ENCODE measurements around the gene DYSF.

The DYSF gene

DNA sequence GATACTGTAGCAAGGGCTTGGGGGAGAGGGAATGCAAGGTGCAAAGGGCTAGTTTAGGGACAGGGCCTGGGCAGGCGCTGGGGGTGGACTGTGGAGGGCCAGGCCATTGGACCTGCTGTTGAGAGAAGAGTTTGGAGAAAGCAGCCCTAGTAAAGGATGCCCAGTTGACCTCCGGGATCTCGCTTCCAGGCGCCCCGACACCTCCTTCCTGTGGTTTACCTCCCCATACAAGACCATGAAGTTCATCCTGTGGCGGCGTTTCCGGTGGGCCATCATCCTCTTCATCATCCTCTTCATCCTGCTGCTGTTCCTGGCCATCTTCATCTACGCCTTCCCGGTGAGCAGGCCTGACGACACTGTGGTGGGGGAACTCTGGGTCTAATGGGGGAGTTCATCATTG, 229.0 kb downstream of the DYSF start:
- no peak for DNase-seq (ENCODE audit: low read depth, low spot score)
- no peak overlapping the region for H3K27ac ChIP-seq

DNA sequence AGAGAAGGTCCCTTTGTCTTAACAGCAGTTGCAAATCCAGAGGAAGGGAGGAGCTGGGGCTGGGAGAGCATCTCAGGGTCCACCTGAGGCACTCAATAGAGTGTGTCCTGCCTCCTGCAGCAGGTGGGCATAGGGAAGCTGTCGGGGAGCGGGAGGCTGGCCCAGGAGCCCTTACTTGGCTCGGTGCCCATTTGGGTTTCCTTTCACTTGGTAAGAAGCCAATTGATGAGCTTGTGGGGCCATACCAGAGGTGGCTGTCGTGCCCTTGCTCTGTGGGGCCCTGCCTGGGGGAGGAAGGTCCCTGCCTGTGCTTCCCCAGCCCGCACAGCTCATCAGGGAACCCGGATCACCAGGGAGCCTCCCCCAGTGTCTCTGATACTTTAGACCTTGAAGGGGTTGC, 229.7 kb downstream of the DYSF start:
- no peak for DNase-seq (ENCODE audit: low read depth, low spot score)
- H3K27ac ChIP-seq, result no peak overlapping the region

DNA sequence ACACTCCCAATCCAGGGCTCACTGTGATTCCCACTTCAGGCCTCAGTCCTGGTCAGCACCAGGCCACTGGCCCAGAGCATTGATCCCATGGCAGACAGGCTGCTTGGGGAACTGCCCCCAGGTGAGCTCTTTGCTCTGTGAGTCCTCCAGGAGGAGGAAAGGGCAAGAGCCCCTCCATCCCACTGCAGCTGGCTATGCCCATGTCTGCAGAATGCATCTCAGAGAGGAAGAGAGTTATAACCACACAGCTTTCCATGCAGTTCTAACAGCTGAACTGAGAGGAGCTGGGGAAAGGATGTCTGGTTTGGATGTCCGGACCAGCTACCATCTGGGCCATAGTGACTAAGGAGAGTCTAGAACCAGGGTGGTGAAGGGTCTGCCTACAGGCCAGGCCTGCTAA, 230.3 kb downstream of the DYSF start:
- no peak for DNase-seq (ENCODE audit: low read depth, low spot score)

DNA sequence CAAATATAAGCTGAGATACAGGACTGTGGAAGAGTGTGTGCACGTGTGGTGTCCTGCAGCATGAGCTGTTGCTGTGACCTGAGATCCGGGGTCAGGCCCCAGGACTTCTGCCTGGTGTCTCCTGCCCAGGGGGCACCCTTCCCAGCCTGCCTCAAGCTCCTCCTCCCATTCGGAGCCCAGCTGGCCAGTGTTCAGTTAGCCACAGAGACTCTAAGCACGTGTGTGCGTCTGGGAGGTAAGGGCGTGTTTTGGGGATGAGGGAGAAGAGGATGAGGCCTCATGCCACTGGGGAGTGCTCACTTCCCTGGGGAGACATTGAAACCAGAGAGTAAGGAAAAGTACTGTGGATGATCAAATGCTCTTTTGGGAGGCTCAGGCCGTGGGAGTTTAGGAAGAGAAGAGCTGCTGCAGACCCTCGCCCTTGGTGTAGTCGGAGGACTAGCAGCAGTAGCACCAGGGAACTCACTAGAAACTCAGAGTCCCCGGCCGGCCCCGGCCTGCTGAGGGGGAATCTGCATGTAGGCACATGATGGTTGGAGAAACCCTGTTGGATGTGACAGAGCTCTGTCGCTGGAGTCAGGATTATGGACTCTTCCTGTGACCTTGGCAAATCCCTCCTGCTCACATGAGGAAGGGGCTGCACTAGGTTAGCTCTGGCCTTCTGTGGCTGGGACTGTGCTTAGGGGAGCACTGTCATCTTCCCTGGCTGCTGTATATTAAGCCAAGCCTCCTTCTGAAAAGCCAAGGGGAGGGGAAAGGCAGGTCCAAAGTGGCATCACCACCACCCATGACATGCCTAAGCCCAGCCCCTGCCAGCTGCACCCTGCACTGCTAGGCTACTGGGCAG, 231.1 kb downstream of the DYSF start:
- no peak overlapping the region for H3K27ac ChIP-seq
- DNase-seq (ENCODE audit: low read depth, low spot score), result no peak

More for the DNA sequence above, 230.3 kb downstream of the DYSF start:
- no peak overlapping the region for H3K27ac ChIP-seq

DNA sequence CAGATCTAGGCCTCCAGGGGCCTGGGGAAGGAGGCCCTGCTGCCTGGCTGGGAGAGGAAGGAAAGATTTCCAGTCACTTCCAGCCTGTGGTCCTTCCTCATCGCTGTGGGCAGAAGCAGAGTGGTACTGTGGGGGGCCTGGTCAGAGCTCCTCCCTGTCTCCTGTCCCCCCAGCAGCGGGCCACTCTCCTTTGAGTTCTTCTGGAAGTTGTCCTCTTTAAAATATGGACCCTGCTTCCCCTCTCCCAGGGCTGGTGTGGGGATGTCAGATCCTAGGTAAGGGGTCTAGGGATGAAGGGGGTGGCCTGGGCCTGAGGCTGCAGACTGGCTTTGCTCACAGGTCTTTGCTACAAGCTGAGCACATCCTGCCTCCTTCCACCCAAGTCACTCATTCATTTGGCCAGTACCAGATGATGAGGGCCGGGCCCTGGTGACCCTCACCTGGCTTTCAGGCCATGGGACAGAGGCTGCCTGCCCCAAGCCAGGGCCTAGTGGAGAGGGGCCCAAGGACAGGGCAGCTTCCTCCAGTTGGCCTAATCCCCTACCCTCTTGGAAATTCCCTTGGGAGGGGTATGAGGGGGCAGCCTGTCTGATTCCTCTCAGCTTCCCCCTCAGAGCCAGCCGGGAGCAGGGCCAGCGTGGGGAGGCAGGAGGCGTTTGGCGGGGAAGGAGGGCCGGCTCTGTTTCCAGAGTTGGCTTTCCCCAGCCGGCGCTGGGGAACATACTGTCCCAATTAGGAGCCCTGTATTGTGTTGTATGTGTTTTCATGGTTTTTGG, 231.9 kb downstream of the DYSF start:
- no peak for DNase-seq (ENCODE audit: low read depth, low spot score)
- no peak overlapping the region for H3K27ac ChIP-seq

DNA sequence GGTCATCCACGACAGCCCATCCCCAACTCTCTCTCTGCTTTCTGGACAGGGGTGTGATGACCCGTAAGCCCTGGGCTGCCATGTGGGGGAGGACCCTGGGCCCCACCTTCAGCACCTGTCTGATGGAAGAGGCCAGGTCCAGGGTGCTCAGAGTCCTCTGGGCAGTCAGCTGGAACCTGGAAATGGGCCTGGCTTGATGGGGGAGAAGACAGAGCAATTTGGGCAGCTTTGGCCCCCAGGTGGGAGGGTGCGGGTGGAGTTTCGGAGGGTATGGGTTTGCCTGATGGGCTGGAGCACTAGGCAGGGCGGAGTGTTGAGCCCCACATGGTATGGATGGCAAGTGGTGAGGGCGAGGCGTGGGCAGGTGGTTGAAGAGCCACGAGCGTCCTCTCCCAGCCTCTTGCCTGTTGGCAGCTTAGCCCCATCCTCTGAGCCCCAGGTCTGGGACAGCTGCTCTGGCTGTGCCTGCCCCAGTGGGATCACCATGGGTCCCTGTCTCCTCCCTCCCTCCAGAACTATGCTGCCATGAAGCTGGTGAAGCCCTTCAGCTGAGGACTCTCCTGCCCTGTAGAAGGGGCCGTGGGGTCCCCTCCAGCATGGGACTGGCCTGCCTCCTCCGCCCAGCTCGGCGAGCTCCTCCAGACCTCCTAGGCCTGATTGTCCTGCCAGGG, 232.7 kb downstream of the DYSF start:
- no peak for DNase-seq (ENCODE audit: low read depth, low spot score)
- H3K27ac ChIP-seq, result no peak overlapping the region

DNA sequence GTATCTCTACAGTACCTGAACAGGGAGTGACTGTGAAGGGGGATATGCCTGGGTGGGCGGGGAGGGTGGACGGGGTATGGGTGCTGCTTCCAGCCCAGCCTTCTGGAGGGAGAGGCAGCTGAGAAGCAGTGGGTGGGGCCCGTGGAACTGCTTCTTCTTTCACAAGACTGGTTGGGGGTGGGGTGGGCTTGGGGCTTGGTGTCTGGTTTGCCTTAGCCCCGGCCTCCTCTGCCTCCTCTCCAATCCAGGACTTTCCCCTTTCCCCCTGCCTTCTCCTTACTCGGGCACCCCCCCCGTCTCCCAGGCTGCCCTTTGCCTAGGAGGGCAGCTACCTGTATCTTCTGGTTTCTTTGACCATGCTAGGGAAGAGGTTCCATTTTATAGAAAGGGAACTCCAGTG, 233.4 kb downstream of the DYSF start:
- H3K27ac ChIP-seq, result no peak overlapping the region
- DNase-seq (ENCODE audit: low read depth, low spot score), result no peak

DNA sequence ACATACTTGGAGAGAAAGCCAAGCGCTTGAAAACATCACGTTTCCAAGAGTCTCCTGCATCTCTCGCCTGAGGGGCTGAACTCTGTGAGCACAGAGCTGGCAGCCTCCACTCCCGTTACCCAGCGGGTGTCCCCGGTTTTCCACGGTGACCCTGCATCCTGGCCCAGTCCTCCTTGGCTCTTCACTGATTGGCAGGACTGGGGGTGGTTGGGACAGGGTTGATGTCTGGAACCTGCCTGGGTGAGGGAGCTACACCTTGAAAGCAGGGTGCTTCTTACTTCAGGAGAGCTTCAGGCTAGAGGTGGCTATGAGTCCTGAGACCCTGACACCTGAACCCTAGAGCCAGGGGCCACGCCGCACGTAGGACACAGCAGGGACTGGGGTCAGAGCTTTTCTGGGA, 234.1 kb downstream of the DYSF start:
- no peak overlapping the region for H3K27ac ChIP-seq
- no peak for DNase-seq (ENCODE audit: low read depth, low spot score)

DNA sequence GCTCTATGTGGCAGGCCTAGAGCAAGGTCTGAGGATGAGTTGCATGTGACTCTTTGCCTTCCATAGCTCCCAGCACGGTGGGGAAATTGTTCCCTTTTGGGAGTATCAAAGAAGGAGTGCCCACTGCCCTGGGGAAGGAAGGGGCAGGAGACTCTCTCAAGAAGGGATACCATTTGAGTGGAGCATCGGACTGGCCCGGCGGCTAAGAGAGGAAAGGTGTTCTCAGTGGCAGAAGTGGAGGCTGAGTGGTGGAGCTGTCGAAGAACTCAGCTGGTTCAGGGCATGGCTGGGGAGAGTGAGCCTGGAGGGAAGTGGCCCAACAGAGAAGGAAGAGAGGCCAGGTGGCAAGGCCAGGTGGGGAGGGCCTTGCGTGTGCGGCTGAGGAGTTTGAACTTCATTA, 235.2 kb downstream of the DYSF start:
- DNase-seq (ENCODE audit: low read depth, low spot score), result no peak
- H3K27ac ChIP-seq, result no peak overlapping the region

DNA sequence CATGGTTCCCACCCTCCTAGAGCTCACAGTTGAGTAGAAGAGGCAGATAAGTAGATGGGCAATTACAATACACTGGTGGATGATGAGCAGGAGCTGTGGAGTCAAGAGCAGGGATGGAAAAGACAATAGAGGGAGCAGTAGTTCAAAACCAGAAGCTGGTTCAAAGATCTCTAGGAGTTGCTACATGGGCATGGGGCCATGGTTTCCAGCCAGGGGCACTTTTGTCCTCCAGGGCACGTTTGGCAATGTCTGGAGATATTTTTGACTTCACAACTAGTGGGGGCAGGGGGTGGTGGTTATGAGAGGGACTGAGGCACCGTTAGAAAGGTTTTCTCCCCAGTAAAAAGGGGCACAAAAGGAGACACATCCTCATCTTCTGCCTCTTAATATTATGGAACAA, 236.0 kb downstream of the DYSF start:
- no peak overlapping the region for H3K27ac ChIP-seq
- DNase-seq (ENCODE audit: low read depth, low spot score), result no peak

DNA sequence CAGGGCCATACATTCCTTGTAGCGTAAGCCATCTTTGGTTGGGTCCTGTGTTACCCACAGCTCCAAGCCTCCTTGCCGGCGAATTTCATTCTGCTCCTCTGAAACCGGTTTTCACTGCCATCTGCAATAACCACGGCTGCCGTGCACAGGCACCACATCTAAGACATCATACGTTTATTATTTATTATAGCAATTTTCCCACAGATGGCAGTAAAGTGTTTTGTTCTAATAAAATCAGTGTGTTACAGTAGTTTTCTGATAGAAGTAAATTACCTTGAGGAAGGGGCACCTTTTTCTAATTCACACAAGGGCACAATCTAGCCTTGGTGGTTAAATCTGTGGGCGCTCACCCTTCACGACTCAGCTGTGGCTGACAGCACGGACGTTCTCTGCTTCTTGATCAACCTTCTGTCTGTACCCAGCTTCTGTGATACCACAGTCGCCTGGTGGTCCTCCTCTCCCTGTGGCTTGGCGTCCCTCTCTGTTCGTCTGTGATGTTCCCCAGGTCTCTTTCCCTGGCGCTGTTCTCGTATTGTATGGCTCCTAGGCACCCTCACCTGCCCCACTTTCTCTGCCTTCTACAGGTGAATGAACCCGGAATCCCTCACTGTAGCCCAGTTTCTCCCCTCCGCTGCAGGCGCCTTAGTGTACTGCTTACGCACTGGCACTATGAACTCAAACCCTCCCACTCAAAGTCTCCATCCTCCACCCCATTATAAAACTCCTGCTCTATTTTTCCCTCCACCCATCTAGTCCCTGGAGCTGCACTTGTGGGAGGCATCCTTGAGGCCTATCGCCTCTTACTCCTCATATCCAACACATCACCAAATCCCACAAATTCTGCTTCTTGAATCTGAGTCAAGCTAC, 236.8 kb downstream of the DYSF start:
- no peak overlapping the region for H3K27ac ChIP-seq
- no peak for DNase-seq (ENCODE audit: low read depth, low spot score)

DNA sequence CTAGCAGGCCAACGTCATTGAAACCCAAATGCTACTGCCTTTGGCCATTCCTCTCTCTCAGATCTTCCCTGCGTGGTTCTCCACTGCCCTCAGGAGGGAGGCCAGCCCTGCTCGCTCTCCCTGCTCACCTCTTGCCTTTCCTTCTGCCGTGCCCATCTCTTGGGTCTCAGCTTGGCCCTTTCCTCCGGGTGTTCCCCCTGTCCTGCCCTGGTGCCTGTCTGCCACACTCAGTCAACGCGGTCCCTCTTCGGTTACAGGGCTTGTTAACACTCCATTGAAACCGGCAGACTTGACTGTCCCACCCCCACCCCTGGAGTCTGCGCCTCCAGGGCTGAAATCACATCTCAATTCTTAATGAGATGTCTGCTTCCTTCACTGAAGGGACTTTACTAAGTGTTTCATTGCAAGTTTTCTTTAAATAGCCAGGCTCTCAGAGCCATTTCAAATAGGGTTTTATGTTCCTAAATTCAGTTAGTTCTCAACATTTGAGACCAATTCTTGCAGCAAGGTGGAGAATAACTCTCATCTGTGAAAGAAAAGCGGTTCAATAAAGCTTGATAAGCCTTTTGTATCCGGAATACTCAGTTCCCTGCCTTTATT, 237.6 kb downstream of the DYSF start:
- DNase-seq (ENCODE audit: low read depth, low spot score), result no peak

DNA sequence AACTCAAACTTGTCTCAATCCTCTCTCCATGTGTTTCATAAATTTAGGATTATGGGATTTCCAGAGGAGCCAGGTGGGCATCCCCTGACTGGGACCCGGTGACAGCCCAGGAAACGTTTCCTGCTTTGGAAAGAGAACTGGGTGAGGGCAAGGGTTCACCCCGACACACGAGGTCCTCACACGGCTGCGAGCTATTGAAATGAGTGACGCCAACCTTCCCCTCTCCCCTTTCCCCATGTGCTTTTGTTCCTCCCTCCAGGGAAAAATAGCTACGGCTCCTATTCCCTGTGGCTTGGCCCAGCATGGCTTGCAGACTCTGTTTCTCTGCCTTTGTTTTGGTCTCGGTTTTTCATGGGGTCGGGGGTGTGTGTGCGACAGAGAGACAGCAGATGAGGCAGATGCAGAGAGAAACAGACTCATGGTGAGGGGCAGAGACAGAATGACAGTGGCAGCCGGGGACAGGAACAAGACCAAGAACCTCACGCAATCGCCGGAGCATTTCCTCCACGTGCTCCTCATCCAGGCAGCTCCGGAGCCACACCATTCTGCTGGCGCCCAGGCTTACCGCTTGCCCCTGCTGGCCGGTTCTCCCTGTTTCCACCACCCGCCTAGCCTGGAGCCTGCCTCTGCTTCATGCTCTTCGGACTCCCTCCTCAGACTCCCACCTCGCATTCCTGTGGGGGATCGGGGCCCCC, 238.5 kb downstream of the DYSF start:
- DNase-seq (ENCODE audit: low read depth, low spot score), result no peak

More for the DNA sequence above, 237.6 kb downstream of the DYSF start:
- no peak overlapping the region for H3K27ac ChIP-seq

DNA sequence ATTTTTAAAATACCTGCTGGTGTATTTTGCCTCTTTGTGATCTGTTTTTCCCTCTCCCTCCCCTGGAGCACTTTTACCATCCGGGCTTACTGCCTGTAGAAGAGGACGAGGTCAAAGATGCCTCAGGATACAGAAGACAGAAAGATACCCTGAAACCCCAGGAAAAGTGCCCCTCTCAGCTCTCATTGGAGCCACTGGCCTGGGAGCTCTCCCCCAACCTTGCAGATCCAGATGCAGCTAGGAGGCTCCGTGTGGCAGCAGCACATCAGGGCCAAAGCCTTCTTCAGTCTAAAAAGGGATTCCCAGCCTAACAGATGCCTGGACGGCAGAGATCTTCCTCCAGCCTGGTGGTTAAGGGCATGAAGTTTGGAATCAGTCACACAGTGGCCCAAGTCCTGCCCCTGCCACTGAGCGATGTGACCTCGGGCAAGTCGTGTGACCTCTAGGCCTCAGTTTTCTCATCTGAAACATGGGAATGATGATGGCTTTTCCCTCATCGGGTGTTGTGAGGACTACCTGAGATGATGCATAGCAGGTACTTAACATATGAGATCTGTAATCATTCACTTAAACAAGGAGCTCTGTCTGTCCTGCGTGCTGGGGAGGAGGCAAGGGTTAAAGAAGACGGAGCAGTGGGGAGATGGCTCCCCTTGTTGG, 239.4 kb downstream of the DYSF start:
- no peak overlapping the region for H3K27ac ChIP-seq
- DNase-seq (ENCODE audit: low read depth, low spot score), result no peak

More for the DNA sequence above, 238.5 kb downstream of the DYSF start:
- H3K27ac ChIP-seq, result no peak overlapping the region

DNA sequence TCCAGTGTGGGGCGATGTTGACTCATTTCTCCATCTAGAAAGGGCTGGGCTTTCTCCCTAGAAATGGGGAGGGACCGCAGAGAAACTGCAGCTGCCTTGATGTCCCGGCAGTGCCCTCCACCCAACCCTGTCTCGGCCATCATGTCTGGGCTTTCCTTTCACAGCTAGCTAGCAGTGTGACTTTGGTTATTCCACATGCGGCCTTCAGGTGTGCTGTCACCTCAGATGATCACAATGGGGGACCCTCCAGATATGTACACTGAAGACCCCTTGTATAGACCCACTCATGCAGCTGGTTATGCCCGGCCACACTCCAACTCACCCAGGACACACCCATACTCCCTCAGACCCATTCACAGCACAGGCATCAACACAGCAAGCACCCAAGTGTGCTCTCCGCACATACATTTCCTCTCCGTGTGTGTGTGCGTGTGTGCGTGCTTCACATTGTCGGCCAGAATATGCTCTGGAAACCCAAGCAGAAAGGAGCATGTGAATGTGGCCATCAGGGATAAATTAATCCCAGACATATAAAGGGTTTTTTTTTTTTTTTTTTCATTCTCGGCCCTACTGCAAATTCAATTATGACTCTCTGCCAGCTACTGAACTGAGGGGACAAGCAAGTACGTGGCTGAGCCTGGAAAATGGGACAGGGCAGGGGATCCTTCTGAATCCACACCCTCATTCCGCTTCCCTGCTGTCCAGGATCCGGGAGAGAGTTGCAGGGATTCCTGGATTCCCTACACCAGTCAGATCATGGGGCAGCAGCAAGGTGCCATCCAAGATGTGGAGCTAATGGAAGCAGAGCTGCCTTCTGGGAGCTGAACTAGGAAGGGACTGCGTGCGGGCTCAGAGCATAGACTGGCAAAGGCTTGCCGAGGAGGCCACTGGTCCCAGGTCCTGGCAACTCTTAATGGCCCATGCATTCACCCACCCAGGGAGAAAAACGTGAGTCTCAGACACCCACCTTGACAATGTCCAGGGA, 240.2 kb downstream of the DYSF start:
- no peak overlapping the region for H3K27ac ChIP-seq
- no peak for DNase-seq (ENCODE audit: low read depth, low spot score)

DNA sequence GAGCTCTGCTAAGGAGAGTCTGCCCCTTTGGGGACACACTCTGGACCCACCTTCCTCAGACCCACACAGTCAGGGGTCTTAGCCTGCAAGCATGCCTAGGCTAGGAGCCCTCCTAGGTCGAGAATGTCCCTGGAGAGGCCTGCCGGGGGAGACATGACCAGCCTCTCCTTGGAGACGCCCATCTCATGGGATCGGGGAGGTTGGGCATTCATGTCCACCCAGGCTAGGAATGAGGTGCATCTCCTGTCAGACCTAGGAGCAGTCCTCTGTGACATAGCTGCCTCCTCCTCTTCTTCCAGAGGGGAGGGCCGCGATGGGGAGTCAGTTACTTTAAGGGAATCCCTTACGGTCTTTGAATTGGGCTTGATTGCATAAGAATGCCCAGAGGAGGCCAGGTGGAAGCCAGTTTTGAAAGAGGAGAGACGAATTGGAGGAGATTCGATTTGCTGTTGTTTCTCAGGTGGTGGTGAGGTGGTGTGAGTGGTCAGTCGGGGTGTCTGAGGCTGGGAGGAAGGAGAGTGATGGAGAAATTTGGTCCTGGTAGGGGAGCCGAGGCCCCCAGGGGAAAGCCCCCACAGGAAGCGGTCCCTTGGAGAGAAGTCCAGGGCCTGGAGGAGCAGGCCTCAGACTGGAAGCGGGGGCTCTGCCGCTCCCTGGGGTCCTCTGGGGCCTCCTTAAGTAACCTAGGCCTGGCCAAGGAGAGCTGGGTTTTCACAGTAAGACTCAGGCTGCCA, 241.3 kb downstream of the DYSF start:
- DNase-seq (ENCODE audit: low read depth, low spot score), result no peak
- no peak overlapping the region for H3K27ac ChIP-seq

Data from epithelial cell of prostate (primary cell).